HG02884 (cell line): ENCODE data around the gene MMP8.
"Not testable (repeated sequence)": the region's sequence is repeated elsewhere in the genome, so short reads cannot be mapped to it uniquely, and the experiment has no call there.

Experiments
- ATAC-seq: cut with Tn5 transposase; IDR thresholded peaks from one replicate; pipeline ENCODE4 v1.9.1; 2021; ENCODE audit warnings: mild to moderate bottlenecking, moderate library complexity; ENCODE audit not compliant: unreplicated experiment

MMP8 gene, protein sequence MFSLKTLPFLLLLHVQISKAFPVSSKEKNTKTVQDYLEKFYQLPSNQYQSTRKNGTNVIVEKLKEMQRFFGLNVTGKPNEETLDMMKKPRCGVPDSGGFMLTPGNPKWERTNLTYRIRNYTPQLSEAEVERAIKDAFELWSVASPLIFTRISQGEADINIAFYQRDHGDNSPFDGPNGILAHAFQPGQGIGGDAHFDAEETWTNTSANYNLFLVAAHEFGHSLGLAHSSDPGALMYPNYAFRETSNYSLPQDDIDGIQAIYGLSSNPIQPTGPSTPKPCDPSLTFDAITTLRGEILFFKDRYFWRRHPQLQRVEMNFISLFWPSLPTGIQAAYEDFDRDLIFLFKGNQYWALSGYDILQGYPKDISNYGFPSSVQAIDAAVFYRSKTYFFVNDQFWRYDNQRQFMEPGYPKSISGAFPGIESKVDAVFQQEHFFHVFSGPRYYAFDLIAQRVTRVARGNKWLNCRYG

DNA sequence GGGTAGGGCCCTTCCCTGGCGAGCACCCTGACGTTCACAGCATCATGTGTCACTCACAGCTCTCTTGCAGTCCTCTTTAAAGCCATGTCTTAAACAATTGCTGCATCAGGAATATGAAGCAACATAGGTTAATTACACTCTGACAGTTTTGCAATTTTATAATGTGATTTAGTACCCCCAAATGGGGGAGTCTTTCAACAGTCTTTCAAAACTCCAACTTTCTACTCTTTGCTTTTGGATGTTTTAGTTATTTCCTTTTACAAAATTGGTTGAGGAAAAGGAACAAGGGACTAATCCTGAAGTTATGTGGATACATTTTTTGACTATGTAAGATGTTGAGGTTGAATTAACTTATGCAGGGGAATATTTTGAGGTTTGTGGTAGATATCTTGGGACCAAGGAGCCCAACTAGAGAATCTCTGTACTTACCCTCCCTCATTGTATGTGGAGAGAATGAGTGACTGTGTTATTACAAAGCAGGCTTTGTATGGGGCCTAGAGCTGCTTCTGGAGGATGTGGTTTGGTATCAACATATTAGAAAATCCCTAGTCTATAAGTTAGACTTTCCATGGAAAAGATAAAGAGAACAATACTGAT, at the start of gene MMP8:
Gene MMP8 (minus strand): TSS at position 51 of the 597 bp plus-strand sequence. CDS start 99 bp downstream, outside the sequence.
- ATAC-seq: no peak

DNA sequence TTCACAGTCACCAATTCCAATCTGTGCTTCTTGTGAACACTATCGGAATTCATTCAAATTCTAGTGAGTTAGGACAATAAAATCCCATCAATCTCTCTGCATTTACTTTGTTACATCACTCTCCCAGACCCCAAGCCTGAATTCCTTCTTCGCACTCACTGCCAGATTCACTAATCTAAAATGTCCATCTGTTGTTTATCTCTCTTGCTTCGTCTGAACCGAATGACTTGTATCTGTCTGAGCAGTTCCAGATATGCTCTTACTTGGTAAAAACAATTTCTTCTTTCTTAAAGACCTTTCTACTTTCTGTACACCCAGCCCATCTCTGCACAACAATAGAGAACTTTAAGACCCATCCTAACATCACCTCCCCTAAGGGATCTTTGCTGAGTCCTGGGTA, 48.6 kb upstream of the MMP8 start:
- ATAC-seq: no peak

DNA sequence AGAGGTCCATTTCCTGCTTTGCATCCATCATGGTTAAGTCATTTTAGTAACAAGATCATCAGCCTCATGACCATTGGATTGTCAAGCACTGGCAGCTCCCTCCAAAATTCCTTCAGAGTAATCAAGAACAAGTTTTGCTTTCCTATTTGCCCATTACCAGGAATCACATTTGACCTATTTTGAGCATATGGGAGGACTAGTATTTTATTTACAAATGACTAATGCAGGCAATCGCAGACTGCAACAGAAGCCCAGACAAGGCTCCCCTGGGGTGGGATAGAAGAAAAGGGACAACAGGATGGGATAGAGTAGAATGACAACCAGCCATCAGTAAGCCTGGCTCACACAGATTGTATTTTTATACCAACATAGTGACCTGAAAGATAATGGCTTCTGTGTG, 46.6 kb upstream of the MMP8 start:
- ATAC-seq: no peak

GRCh38 chr11:102770191-102770590, 45.4 kb upstream of the MMP8 start:
- no peak for ATAC-seq

GRCh38 chr11:102767800-102768199, 43.0 kb upstream of the MMP8 start:
- no peak for ATAC-seq

- no peak for ATAC-seq
Measured at GRCh38 chr11:102763440-102763839, 38.7 kb upstream of the MMP8 start.

GRCh38 chr11:102762361-102762767, 37.6 kb upstream of the MMP8 start:
- ATAC-seq: no peak

DNA sequence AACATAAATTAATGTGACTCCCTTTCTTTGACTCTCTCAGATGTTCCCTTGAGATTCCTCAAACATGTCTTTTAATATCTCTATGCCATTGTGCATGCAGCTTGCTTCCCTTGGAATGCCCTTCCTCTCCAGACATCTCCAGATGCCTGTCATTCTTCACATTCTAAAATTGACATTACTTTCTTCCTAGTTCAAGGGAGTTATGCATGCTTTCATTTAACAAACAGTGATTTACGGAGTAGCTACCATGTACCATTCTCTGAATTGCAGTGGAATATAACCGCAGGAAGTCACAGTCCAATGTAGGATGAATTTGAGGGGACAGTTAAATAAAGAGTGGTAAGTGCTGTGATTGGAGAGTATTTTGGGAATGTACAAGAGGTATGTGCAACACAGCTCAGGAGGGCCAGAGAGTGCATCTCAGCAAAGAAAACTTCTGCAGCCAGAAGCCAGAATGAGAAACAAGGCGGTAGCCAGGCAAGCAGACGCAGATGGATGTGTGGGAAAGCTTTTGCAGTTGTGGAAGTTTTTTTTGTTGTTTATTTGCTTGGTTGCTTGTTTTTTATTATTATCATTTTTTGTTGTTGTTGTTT, 37.0 kb upstream of the MMP8 start:
- ATAC-seq: no peak

DNA sequence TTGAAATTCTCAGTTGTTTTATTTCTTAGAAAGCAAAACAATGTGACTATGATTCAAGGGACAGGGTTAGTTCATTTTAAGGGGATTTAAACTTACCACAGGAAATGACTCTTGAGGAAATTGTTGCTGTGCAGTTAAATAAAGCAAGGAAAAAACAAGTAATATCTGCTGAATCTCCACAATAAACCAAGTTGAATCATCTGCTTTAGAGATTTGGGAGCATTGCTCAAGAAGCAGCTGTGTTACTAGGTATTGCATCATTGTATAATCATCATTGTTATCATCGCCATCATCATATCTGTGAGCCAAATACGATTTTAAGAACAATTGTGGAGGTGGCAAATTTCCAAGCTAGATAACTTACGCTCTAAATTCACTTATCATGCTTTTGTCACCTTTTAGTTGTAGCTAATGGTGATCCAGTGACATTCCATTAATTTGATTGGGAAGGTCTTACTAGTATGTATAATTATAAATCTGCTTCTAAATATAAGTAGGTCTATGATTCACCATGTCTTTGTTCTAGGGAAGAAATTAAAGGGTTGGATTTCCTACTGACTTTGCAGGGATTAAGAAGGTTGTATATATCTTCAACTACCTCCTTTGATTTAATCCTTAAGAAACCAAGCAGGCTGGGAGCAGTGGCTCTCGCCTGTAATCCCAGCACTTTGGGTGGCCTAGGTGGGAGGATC, 35.7 kb upstream of the MMP8 start:
- ATAC-seq: no peak

DNA sequence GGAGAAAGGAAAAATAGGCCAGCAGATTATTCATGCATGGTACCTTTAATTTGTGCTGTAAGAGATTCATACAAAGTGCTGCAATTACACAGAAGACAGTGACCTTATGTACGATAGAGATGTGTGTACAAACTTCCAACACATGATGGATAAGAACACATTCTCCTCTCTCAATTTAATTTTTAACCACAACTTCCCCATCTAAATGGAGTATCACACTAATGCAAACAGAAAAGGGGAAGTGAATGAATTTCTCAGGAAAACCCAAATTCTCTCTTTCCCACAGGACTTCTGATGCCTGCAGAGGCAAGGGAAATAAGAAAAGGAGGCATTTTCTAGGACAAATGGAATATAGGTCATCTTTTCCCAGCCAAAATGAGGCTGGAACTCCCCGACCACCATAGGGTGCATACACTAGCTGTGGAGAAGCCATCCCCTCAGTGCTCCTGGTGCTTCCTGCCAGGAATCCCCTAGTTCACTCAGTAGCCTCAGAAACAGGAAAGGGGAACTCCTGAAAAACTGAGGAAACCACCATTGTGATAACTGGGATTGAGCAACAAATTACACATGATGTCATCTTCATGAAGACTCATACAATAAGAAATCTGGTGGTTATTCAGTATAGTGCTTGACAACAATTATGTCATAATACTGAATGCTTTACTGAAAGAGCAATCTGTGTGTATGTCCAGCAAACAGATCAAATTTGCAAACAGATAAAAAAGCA, 33.2 kb upstream of the MMP8 start:
- no peak for ATAC-seq

DNA sequence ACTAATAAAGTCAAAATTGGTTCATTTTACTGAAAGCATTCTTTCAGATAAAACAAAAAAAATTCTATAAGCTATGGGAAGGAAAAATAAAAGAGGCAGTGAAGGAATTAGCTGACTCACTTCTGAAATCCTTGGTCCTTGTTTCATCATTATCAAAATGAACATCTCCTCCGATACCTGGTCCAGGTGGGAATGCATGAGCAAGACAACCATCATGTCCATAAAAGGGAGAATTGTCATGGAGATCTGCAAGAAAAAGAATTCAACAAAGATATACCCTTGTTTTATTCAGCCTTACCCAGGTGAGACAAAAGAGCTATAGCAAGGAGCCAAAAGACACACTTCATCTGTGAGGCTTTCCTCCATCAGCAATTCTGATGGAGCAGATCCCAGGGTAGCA, 28.5 kb upstream of the MMP8 start:
- no peak for ATAC-seq

- ATAC-seq: no peak
Measured at GRCh38 chr11:102751673-102752072, 26.9 kb upstream of the MMP8 start.

DNA sequence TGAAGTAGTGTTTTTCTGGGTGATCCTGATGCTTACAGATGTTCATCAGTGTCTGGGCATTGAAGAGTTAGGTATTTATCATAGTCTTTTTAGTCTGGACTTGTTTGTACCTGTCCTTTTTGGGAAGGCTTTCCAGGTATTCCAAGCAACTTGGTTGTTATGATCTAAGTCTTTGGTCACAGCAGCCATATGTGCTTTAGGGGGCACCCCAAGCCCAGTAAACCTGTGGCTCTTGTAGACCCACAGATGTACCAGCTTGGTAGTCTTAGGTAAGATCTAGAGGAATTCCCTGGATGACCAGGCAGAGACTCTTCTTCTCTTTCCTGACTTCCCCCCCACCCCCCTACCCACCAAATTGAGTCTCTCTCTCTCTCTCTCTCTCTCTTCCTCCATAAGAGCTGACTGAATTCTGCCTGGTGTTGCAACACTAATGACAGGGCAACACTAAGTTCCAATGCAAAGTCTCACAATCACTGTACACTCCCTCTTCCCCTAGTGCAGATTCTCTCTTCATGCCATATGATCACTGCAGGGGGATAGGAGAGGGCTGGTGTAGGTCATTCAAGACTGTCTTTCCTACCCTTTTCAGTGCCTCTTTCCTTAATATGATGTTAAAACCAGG, 24.5 kb upstream of the MMP8 start:
- ATAC-seq: no peak

DNA sequence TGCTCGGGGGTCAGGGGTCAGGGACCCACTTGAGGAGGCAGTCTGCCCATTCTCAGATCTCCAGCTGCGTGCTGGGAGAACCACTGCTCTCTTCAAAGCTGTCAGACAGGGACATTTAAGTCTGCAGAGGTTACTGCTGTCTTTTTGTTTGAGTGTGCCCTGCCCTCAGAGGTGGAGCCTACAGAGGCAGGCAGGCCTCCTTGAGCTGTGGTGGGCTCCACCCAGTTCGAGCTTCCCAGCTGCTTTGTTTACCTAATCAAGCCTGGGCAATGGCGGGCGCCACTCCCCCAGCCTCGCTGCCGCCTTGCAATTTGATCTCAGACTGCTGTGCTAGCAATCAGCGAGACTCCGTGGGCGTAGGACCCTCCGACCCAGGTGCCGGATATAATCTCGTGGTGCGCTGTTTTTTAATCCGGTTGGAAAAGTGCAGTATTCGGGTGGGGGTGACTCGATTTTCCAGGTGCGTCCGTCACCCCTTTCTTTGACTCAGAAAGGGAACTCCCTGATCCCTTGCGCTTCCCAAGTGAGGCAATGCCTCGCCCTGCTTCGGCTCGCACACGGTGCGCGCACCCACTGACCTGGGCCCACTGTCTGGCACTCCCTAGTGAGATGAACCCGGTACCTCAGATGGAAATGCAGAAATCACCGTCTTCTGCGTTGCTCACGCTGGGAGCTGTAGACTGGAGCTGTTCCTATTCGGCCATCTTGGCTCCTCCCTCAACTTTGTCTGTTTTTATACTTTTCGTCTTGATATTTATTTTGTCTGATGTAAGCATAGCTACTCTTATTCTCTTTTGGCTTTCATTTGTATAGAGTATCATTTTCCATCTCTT, 22.2 kb upstream of the MMP8 start:
- not testable (repeated sequence) for ATAC-seq

- no peak for ATAC-seq
Measured at GRCh38 chr11:102734650-102735049, 9.9 kb upstream of the MMP8 start.

- ATAC-seq: peak; percentile 94
Measured at GRCh38 chr11:102733232-102733875, 8.6 kb upstream of the MMP8 start.

GRCh38 chr11:102730944-102731343, 6.2 kb upstream of the MMP8 start:
- ATAC-seq: not testable (repeated sequence)

GRCh38 chr11:102729849-102730815, 5.4 kb upstream of the MMP8 start:
- no peak for ATAC-seq
